HG03095 (cell line): Measurements from ENCODE around the gene LYSET.
"Not testable (repeated sequence)": the region's sequence is repeated elsewhere in the genome, so short reads cannot be mapped to it uniquely, and the experiment has no call there.

Experiments
- ATAC-seq: cut with Tn5 transposase; IDR thresholded peaks from one replicate; pipeline ENCODE4 v1.9.1; 2021; ENCODE audit warnings: moderate library complexity; ENCODE audit not compliant: unreplicated experiment

The LYSET gene

GRCh38 chr14:93214598-93214997 is 29.5 kb downstream of the LYSET start:
- ATAC-seq, result no peak

- peak; percentile 68 for ATAC-seq
Observed at GRCh38 chr14:93219103-93219726, 34.1 kb downstream of the LYSET start.

GRCh38 chr14:93220509-93220908 is 35.4 kb downstream of the LYSET start:
- ATAC-seq, result no peak

- no peak for ATAC-seq
Observed at GRCh38 chr14:93223565-93223964, 38.4 kb downstream of the LYSET start.

- ATAC-seq, result no peak
Observed at GRCh38 chr14:93228550-93228949, 43.4 kb downstream of the LYSET start.

GRCh38 chr14:93230539-93230938 is 45.4 kb downstream of the LYSET start:
- no peak for ATAC-seq

GRCh38 chr14:93231129-93231979 is 46.2 kb downstream of the LYSET start:
- no peak for ATAC-seq

- ATAC-seq, result no peak
Observed at GRCh38 chr14:93232159-93232558, 47.0 kb downstream of the LYSET start.

- ATAC-seq, result not testable (repeated sequence)
Observed at GRCh38 chr14:93233078-93233477, 48.0 kb downstream of the LYSET start.

GRCh38 chr14:93234798-93235197 is 49.7 kb downstream of the LYSET start:
- ATAC-seq, result no peak
